ENCODE measurements around the gene RAB40C.
"Not testable (repeated sequence)": the region's sequence is repeated elsewhere in the genome, so short reads cannot be mapped to it uniquely, and the experiment has no call there.

Gene RAB40C

DNA sequence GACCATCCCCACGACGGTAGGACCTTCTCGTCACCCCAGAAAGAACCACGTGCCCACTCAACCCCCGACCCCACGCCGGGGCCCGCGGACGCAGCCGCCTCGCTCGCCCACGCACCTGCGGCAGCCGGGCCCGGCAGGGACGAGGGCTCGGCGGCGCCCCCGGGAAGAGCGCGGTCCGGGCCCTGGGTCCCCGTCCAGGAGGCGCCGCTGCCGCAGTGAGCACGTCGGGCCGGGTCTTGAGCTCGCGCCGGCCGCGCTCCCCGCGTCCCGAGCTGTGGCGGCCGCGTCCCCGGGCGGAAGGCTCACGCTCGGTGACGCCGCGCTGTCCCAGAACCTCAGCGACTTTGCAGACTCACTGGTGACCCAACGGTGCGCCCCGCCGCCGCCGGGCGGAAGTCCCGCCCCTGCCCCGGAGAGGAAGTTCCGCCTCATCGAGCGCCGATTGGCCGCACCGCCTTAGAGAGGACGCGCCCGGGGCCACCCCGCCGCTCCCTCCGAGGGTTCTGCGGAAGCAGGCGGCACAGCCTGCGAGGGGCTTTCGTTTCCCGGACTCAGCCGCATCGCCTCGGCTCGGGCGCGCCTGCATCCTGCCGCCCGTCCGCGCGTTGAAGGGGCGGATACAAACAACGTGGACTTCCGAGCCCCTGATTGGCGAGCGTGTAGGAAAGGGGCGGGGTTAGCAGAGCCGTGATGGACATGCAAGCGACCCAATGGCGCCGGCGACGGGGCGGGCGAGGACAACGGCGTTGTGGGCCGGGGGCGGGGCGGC lies 793 bp upstream of the RAB40C start:
- in situ Hi-C loops (cut with MboI; ENCODE audit: low sequenced_read_pairs): no loop called here

DNA sequence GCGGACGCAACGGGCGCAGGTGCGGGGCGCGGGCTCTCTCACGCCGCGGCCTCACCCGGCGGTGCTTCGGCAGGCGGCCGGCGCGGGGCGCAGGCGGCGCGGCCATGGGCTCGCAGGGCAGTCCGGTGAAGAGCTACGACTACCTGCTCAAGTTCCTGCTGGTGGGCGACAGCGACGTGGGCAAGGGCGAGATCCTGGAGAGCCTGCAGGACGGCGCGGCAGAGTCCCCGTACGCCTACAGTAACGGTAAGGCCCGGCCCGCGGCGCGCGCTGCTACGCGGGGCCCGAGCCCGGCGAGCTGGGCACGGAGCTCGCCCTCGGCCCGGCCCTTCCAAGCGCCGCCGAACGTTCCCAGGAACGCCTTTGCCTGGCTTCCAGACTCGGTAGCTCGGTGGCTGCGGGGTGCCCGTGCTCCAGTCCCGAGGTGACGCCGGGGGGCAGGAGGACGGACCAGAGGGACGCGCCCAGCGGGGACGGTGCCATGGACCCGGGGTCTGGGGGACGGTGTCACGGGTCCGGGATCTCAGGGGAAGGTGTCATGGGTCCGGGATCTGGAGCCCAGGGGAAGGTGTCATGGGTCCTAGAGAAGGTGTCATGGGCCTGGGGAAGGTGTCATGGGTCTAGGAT lies 435 bp downstream of the RAB40C start:
- in situ Hi-C loops (cut with MboI; ENCODE audit: low sequenced_read_pairs): no loop called here

DNA sequence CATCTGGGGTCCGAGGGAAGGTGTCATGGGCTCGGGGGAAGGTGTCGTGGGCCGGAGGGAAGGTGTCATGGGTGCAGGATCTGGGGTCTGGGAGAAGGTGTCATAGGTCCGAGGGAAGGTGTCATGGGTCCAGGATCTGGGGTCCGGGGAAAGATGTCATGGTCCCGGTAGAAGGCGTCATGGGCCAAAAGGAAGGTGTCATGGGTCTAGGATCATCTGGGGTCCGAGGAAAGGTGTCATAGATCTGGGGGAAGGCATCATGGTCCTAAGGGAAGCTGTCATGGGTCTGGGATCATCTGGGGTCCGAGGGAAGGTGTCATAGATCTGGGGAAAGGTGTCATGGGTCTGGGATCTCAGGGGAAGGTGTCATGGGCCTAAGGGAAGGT lies 942 bp downstream of the RAB40C start:
- in situ Hi-C loops (cut with MboI; ENCODE audit: low sequenced_read_pairs): no loop called here

DNA sequence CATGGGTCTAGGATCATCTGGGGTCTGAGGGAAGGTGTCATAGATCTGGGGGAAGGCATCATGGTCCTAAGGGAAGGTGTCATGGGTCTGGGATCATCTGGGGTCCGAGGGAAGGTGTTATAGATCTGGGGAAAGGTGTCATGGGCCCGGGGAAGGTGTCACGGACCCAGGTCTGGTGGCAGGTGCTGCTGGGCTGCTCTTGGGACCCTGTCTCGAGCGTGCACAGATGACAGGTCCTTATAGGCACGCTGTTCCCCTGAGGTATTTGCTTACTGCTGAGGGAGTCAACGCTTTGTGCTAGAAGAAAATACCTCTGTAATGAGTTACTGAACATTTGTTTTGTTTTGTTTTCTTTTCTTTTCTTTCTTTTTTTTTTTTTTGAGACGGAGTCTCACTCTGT lies 1.4 kb downstream of the RAB40C start:
- in situ Hi-C loops (cut with MboI; ENCODE audit: low sequenced_read_pairs): no loop called here

DNA sequence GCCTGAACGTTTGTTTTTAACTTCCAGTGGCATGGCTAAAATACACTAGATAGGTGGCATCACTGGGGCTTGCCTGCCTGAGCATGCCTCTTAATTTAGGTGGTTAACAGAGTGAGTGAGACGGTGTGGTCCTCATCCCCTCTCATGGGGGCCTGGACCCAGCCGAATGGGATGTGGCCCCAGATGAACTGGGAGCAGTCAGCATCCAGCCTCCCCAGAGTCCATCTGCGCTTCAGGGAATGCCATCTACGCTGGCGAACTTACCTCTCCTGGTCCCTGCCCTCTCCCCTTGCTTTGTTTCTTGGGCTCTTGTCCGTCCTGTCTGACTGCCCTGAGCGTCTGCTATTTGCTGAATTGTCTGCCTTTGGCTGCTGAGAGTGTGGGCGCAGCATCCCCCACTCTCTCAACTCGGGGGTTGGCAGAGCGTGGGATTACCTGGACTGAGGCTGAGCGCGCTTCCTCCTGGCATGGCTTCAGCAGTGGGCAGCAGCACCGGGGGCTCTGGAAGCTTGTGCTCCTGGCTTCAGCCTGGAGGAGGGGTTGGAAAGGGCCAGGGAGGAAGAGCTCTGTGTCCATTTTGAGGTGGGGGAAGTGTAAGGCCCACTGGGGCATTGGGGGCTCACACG lies 2.1 kb downstream of the RAB40C start:
- in situ Hi-C loops (cut with MboI; ENCODE audit: low sequenced_read_pairs): no loop called here

DNA sequence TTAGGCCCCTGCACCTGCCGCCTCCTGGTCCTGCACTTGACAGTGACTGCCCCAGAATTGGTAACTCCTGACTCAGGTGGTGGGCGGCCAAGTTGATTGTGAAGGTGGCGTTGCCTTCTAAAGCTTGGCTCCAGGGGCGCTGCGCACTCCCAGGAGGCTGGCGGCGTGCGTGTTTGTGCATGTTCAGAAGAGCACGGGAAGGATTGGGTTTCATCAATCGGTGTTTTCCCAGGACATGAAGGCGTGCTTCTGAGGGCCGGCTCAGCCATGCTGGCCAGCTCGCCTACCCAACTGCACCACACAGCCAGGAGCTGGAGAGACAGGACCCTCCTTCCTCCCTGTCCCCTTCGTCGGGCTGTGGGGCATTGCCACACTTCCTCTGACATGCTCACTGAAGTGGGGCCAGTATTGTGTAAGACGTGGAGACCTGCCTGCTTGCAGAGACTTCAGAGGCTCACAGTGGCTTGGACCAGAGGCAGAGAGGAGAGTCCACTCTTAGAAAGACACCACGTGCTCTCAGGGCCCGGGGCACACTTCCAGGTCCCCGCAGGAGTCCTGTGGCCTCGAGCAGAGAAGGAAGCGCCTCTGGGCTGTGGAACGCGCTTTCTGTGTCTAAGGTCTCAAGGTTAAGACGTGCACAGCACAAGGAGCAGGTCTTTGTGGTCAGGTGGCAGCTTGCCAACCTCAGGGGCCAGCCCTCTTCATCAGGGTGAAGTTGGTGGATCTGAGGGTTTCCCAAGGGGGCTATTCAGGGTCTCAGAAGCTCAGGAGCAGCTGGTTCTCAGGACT lies 2.8 kb downstream of the RAB40C start:
- in situ Hi-C loops (cut with MboI; ENCODE audit: low sequenced_read_pairs): no loop called here

DNA sequence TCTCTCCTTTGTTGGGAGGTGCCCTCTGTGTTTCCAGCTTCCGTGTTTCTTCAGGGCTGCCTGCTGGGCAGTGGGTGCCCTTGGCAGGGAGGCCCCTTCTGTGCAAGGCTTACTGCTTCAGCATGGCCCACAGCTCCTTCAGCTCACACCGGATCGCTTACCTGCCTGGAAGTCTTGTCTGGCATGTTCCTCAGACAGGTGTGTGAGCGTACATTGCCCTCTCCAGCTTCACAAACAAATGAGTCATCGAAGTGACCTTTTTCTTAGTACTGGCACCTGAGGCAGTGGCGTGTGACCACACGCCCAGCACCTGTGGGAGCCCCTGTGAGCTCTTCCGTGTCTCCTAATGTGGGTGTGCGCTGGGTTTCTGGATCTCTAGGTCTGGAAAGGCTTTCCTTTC lies 3.5 kb downstream of the RAB40C start:
- in situ Hi-C loops (cut with MboI; ENCODE audit: low sequenced_read_pairs): no loop called here

DNA sequence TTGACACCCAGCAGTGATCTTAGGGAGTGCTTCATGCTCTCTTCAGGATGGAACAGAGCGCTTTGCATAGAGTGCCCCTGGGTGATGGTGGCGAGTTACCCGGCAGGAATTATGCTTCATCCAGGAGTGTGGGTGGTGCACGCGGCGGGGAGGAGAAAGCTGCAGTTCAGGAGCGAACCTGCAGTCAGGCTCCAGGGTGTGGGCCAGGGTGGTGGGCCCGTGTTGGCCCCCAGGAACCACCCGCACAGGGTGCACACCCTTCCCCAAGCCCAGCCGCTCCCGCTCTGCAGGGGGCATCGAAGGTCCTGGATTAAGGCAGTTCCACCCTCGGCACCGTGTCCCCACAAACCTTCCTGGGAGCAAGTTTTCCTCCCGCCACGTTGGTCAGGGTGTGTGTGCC lies 3.9 kb downstream of the RAB40C start:
- in situ Hi-C loops (cut with MboI; ENCODE audit: low sequenced_read_pairs): no loop called here

DNA sequence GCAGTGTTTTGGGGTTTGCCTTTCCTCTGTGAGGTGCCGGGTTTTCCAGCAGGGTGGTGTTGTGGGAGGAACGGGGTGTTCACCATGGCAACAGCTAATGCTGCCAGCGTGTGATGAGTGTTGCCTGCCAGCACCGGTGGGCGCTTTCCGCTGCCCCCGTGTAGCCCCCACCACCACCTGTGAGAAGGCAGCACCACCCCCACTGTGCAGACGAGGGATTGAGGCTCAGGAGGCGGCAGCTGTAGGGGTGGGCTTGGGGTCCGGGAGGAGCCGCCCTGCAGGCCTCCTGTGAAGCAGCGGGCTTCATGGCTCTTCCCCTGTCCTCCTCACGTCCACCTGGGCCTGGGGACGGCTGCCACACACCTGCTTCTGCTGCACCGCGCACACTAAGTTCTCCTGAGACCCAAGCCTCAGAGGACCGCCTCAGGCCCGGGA lies 5.2 kb downstream of the RAB40C start:
- in situ Hi-C loops (cut with MboI; ENCODE audit: low sequenced_read_pairs): no loop called here

DNA sequence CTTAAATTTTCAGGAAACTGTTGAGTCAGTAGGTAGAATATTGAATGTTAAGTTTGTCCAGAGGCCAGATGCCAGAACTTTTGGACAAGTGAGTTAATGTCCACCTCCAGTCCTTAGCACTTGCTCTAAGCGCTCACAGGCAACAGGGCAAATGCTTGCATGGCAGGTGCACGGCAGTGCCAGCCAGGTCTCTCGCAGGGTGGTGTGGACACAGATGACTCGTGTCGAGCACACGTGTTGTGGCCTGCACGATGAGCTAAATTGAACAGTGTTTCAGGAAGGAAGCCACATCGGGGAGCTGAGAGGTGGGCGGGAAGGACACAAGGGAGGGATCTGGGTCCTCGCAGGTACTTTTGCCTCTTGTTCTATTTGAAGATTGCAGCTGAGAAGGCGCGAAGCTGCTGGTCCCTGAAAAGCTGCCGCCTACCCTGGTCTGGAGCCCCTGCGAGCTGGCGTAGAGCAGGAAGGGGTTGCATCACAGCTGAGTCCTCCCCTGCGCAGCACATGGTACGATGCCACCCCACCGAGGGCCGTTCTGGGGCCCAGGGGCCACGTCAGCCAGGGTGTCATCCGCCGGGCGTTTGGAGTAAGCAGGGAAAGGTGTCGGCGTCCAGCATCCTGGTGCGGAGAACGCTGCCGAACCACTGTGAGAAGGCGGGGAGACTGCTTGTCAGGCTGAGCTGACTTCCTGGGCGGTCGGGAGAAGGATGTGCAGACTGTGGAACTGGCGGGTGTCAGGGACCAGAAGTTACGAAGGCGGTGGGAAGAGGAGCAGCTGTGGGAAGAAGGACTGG lies 6.3 kb downstream of the RAB40C start:
- in situ Hi-C loops (cut with MboI; ENCODE audit: low sequenced_read_pairs): no loop called here

DNA sequence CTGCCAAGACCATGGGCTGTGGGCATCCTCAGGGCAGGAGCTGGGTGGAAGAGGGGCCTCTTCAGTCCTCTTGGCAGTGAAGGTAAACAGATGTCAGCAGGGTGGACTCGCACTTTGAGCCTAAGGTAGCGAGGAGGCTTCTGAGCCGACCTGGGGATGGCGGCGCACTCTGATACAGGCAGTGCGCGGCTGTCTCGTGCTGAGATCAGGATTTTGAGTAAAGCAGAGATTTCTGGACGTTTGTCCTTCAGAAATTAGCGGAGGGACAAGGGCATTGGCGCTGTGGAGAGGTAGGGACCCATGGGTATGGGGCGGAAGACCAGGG lies 6.8 kb downstream of the RAB40C start:
- in situ Hi-C loops (cut with MboI; ENCODE audit: low sequenced_read_pairs): no loop called here

DNA sequence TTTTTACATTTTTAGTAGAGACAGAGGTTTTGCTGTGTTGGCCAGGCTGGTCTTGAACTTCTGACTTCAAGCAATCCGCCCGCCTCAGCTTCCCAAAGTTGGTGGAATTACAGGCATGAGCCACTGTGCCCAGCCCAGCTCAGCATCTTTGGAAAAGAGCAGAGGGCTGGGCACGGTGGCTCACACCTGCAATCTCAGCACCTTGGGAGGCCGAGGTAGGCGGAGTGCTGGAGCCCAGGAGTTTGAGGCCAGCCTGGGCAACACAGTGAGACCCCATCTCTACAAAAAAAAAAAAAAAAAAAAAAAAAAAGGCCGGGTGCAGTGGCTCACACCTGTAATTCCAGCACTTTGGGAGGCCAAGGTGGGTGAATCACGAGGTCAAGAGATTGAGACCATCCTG lies 7.8 kb downstream of the RAB40C start:
- in situ Hi-C loops (cut with MboI; ENCODE audit: low sequenced_read_pairs): not testable (repeated sequence)

DNA sequence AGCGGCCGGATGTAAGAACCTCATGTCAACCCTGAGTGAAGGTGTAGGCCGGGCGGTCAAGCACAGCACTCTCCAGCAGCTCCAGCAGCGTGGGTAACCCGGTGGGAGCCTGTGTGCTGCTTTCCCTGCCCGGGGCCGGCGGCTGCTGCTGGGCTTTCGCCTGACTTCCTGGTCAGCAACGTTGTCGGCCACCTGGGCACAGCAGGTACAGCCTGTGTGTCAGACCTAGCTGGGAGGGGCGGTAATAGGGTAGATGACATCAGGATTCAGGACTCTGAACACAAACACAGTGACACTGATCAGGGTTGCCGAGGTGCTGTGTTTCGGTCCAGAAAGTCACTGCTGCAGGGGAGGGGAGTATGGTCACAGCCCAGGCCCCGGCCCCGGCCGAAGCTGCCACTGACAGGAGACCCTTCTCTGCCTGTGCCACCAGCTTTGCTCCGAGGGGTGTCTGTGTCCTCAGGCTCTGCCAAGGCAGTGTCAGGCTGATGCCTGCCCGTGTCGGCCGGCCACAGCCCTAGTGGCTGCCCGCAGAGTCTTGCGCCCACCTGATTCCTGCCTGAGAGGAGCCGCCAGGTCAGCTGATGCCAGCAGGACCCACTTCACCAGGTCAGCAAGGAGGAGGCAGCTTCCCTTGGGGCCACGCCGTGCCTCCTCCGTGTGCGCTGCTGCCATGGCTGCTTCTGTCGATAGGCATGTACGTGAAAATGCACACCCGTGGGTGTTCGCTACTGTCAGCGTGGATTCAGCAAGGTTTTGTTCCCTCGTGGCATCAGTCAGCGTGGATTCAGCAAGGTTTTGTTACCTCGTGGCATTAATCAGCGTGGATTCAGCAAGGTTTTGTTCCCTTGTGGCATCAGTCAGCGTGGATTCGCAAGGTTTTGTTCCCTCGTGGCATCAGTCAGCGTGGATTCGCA lies 9.2 kb downstream of the RAB40C start:
- in situ Hi-C loops (cut with MboI; ENCODE audit: low sequenced_read_pairs): no loop called here

DNA sequence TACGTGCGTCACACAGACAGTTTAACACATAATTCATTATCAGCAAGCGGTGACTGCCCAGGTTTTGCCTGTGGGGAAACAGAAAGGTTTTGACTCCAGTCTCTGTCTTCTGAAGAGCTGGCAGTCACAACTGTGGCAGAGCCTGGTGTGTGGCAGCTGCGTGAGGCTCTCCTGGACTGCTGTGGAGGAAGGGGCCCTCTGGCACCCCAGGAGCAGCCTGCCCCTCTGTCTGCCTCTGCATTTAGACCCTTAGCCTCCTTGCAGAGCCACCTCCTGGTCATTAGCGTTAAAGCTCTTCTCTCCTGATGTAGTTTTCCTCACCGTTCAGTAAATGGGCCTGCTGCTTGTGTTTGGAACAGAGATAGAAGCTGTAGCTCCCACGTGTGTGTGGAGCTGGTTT lies 10.9 kb downstream of the RAB40C start:
- in situ Hi-C loops (cut with MboI; ENCODE audit: low sequenced_read_pairs): no loop called here

DNA sequence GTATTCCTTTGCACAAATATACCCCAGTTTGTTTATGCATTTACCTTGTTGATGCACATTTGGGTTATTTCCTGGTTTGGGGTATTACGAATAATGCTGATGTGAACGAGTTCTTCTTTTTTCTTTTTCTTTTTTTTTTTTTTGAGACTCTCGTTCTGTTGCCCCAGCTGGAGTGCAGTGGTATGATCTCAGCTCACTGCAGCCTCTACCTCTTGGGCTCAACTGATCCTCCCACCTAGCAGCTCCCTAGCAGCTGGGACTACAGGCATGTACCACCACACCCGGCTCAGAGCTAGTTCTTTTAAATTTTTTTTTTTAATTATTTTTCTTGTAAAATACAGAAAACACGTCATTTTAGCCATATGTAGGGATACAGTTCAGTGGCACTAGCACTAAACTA lies 14.1 kb downstream of the RAB40C start:
- in situ Hi-C loops (cut with MboI; ENCODE audit: low sequenced_read_pairs): no loop called here

DNA sequence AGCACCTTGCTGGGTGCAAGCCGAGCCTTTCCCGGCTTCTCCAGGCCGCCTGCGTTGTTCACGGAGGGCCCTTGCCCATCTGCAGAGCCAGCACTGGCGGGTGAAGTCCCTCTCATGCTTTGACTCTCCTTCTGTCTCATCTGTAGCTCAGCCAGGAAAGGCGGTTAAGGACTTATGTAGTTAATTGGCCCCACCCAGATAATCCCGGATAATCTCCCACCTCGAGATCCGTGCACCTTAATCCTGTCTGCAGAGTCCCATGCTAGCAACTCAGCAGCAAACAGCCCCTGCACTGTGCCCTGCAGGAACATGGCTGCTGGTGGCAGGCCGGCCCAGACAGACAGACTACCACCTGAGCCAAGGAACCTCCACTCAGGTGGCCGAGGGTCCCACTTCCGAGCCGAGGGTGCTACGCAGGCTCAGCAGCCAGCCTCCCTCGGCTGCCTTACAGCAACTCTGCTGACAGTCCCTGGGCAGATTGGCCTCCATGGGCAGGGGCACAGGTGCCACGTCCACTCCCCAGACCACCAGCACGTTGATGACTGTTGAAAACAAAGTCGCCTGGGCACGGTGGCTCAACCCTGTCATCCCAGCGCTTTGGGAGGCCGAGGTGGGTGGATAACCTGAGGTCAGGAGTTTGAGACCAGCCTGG lies 16.9 kb downstream of the RAB40C start:
- in situ Hi-C loops (cut with MboI; ENCODE audit: low sequenced_read_pairs): no loop called here

DNA sequence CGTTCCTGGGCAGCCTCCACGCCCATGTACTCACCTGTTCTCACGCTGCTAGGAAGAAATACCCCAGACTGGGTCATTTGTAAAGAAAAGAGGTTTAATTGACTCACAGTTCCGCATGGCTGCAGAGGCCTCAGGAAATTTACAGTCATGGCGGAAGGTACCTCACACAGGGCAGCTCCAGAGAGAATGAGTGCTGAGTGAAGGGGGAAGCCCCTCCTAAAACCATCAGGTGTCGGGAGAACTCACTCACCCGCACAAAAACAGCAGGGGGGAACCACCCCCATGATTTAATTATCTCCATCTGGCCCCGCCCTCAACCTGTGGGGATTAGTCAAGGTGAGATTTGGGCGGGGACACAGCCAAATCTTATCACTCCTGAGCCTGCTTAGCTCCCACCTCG lies 18.2 kb downstream of the RAB40C start:
- in situ Hi-C loops (cut with MboI; ENCODE audit: low sequenced_read_pairs): no loop called here

DNA sequence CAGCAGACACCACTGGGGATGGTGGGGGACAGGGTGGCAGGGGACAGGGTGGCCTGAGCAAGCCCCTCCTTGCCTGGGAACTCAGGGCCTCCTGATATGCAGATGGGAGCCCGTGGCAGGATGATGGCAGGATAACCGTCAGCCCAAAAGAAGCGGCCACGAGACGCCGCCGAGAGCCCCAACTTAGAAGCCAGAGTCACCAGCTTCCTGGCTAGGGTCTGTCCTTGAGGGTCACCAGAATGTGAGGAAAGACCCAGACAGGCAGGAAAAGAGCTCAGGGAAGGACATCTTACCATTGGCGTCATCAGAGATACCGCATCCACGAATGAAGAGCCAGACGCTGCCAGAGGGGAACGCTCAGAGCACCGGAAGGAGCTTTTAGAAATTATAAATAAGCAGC lies 19.4 kb downstream of the RAB40C start:
- in situ Hi-C loops (cut with MboI; ENCODE audit: low sequenced_read_pairs): no loop called here

DNA sequence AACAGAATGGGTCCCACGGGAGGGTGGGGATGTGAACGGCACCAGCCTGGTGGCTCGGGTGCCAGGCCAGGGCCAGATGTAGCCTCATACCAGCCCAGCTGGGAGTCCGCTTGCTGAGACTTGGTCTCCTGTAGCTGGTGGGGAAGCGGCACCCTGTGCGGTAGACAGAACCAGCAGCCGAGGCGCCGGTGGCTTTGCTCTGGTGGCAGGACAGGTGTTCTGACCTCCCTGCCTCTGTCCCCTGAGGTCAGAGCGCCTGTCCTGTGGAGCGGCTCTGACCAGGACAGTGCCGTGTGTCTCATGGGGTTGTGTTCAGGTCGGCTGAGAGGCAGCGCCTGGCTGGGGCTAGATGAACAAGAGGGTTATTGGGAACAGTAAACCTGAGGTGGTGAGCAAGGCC lies 20.1 kb downstream of the RAB40C start:
- in situ Hi-C loops (cut with MboI; ENCODE audit: low sequenced_read_pairs): no loop called here
